Activated CD8-positive, alpha-beta memory T cell treated with anti-CD3 and anti-CD28 coated beads for 4 hours (primary cell): ENCODE results near the gene LRIT2.

ENCODE experiments used
- DNase-seq, 2 donors: peaks; one replicate each; pipeline ENCODE4 v3.0.0-alpha.2; 2020; ENCODE audit warnings: low read depth in 2 of 2

Gene LRIT2, protein sequence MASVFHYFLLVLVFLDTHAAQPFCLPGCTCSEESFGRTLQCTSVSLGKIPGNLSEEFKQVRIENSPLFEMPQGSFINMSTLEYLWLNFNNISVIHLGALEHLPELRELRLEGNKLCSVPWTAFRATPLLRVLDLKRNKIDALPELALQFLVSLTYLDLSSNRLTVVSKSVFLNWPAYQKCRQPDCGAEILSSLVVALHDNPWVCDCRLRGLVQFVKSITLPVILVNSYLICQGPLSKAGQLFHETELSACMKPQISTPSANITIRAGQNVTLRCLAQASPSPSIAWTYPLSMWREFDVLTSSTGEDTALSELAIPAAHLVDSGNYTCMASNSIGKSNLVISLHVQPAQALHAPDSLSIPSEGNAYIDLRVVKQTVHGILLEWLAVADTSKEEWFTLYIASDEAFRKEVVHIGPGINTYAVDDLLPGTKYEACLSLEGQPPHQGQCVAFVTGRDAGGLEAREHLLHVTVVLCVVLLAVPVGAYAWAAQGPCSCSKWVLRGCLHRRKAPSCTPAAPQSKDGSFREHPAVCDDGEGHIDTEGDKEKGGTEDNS

DNA sequence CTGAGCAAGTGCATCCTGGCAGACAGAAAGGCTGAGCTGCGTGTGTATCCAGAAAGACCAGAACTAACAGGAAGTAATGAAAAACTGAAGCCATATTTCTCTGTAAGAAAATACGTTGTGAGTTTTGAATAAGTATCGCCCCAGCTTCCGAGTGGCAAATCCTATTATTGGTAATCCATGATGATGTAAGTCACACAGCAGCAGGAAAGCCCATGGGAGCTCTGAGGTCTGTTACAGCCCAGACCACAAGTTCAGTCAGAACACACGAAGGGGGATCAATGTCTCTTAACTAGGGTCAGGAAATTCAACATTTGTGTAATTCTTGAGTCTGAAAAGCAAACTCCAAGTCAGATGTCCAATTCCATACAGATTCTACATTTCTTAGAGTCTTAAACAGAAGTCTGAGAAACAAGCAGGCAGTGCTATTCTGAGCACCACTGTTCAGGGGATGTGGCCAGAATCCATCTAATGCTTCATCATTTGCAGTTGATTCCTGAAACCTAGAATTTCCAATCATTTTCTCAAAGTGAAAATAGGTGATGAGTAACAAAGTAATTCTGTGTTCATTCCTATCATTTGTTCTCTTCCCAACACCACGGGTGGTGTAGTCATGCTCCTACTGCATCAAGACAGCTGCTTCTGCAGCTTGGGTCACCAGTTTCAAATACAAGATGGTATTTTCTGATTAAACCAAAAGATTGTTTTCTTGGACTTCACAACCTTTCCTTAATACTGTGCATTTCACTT is at the start of gene LRIT2:
TSS of gene LRIT2 (minus strand) at position 118 of the 747 bp plus-strand sequence. CDS start at position 94, 24 bp downstream.
- no peak for DNase-seq

DNA sequence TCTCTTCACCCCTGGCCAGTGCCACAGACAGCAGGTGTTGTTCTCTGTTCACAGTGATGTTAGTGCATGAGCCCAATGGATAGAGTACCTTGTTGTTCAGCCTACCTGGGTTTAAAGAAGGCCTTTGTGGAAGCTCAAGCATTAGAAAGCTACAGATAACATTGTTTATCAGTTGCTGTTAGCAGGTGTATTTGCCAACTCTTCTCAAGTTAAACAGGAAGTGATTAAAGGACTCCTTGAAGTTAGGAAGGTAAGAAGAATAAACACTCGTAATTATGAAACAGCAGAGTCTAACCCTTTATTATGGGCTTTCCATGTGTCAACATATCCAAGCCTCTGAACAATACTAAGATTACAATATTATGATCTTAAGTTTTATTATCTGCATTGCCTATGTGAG is 45.4 kb upstream of the LRIT2 start:
- DNase-seq: no peak

DNA sequence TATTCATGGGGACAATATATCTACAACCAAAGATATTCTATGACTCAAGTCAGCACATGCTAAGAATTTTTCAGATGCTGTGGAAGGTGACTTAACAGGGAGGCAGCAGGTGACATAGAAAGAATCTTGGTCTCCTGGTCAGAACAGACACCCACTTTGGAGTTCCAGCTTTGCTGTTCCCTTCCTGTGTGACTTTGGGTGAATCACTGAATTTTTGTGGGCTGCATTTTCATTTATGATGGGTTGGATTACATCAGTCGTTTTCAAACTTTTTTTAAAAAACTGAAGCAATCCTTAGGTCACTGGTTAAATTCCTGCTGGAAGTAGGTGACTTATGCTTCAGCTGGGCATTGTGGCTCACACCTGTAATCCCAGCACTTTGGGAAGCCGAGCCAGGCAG is 44.4 kb upstream of the LRIT2 start:
- DNase-seq: no peak

DNA sequence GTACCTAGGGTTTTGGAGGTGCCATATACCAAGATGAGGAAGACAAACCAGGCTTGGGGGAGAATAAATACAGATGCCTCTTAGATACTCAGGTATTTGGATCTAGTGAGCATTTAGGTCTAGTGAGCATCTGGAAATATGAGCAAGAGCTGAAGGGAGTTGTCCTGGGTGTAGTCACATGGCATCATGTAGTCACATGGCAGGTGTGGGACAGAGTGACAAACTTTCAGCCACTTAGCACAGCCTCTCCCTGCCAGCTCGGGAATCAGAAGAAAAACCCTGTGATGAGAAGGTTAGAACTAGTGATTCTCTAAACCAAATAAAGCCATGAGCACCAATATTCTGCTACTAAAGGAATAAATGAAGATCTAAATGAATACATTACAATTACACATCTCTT is 43.8 kb upstream of the LRIT2 start:
- no peak for DNase-seq

DNA sequence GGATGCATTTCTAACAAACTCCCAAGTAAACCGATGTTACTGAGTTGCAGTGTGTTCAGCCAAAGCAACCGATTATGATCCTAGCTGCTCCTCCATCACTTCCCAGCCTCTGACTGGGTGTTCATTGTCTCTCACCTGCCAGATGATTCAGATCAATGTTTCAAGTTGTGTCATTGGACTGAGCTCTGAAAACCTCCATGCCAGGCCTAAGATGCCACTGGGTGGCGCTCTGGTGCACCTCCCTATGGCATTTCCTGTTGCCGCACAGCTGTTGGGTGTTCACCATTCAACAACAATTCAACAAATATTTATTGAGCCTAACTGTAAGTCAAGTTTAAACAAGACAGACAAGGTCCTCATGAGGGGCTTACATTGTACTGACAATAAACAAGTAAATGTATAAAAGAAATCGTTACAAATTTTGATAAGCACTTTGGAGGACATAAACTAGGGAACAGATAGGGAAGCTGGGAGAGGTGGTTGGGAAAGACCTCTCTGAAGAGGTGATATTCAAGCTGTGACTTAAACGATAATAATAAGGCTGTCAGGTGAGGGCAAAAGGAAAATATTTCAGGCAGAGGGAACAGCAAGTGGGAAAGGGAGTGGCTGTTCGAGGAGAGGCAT is 42.3 kb upstream of the LRIT2 start:
- peak; percentile 18 to 21 for DNase-seq

DNA sequence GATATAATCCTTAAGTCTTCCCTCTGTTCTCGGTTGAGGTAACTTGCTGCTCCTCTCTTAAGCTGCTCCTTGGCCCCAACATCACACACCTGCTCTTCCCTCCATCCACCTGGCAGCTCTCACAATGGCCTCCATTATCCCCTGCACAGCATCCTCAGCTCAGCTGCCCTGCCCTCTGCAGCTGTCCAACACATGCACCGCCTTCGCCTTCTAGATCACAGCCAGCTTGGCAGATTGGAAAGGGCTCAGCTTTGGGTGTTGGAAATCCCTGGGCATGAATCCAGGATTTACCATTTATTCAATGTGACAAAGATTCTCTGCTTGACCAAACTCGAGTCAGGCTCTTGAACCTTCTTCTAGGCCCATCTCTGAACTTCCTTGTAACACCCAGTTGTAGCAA is 40.1 kb upstream of the LRIT2 start:
- no peak for DNase-seq

DNA sequence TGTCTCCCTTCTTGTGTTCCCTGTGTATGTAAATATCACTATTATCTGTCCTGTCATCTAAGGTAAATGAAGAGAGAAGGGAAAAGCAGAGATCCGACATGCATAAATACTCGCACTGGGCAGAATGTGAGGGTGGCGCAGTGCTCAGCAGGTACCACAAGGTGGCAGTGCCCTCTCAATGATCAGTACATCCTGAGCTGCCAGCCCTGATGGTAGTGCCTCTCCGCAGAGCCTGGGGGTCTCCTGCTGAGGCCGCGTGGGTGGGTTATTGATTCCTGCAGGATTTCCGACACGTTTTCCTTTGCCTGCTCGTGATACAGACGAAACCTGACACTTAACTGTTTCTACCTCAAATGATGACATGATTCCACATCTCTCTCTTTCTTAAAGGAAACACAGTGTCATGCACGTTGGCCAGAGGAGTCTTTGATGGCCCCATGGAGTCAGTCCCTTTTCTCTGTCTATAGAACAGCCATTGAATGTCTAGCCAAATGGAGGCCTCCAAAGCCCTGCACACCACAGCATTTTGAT is 39.3 kb upstream of the LRIT2 start:
- peak; percentile 36 to 43 for DNase-seq

DNA sequence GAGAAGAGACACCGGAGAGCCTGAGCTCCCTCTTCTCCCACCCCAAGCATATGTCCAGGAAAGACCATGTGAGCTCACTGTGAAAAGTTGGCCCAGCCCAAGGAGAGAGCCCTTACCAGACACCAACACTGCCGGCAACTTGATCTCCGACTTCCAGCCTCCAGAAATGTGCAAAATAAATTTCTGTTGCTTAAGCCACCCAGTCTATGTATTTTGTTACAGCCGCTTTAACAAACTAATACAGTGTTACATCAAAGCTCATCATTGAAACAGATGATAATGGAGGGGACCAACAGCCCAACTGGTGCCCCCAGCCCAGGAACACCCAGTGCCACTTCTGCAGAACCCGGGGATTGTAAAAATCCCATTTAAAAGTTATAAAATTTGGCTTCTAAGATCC is 38.4 kb upstream of the LRIT2 start:
- no peak for DNase-seq

DNA sequence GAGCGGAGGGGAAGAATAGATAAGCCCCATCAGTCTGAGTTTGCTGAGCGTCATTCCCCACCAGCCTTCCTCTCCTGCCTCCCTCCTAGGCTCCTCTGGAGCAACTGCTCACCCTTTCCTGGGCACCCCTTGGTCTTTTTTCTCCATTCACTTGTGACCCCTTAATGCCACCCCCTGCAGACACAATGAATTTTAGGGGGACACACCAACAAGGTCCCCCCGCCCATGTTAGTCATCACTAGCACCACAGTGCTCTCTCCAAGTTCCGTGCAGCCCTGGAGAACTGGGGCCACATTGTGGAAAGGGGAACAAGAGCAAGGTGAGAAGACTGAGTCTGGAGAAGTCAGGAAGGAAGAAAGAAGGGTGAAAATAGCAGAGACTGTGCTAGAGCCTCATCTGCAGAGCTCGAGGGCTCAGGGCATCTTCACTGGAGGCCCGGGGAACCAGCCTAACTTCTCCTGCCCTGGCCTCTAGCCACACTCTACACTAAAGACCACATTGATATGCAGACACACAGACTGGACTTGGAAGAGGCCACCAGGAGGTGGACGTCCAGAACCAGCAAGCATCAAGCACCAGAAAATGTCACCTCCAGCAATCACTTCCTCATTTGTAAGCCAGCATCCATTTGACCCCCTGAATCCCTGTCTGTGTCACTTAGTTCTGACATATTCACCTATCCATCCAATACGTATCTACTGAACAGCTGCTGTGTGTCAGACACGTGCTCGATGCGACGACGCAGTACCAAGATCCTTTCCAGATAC is 37.0 kb upstream of the LRIT2 start:
- DNase-seq: no peak

DNA sequence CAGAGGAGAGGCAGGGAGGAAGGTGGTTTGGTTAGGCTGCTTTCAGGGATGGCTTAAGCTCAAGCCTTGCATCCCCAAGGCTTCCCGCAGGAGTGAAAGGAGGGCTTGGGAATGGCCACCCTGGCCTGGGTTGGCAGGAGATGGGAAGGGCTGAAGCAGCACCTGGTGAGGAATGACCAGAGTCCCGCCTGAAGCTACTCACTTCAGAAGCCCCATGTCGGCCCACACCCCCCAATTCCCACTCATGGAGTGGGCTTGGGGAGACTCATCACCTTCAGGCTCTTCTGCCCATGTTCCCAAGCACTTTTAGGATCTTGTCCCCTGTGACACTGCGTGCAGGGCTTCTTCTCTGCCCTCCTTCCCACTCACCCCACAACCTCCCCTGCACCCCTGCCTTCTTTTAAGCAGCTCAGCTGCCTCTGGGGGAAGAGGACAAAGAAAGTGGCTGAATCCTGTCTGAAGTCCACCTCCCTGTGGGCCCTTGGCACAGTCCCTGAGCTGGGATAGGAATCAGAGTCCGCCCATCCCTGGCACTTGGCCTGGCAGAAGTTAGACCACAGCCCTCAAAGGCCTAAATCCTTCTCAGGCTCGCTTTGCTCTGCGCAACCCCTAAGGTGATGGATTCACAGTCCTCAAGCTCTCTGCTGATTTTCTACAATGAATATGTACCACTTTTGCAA is 36.0 kb upstream of the LRIT2 start:
- no peak for DNase-seq

DNA sequence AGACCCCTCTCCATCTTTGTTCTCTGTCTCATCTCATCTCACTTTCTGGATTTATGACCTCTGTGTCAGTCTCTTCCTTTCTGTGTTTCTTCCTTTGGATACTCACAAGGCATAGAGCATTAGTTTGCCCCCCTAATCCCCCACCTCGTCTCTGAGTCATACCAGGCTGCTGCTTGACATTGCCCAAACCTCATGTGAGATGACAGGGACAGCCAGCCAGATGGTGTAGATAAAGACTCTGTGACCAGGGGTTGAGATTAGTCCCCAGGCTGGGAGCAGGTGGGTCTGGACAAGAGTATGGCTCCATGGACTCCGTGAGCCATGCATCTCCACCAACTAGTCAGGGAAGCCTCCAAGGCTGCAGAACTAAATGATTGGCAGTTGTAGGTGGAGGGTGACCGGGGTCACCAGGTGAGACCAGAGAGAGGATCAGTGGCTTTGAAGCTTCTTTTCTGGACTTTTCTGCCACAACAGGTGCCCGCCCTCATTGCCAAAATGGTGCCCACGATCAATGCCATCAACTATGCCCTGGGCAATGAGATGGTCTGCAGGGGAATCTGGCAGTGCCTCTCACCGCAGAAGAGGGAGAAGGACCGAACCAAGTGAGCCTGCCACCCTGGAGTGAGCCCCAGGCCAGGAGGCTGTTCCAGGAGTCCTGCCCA is 32.8 kb upstream of the LRIT2 start:
- no peak for DNase-seq

DNA sequence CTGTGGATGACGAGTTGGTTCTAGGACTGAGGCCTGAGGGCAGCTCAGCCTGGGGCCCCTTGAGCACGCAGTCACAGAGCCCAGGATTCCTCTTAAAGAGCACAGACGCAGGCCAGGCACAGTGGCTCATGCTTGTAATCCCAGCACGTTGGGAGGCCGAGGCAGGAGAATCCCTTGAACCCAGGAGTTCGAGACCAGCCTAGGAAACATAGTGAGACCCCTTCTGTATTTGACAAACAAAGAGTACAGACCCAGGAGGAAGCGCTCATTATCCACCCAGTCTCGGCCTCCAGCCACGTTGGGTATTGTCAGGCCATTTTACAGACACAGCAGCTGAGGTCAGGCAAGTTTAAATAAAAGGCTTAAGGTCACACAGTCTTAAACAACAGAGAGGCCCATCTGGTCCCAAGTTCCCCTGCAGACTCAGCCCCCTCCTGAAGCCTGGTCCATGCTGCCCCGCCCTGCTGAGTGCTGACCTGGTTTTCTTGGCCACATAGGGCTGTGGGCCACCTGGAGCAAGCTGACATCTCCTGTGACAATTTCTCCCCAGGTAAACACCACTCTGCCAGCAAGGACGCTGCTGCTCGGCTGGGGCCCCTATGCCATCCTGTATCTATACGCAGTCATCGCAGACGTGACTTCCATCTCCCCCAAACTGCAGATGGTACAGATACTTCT is 32.1 kb upstream of the LRIT2 start:
- DNase-seq: no peak

DNA sequence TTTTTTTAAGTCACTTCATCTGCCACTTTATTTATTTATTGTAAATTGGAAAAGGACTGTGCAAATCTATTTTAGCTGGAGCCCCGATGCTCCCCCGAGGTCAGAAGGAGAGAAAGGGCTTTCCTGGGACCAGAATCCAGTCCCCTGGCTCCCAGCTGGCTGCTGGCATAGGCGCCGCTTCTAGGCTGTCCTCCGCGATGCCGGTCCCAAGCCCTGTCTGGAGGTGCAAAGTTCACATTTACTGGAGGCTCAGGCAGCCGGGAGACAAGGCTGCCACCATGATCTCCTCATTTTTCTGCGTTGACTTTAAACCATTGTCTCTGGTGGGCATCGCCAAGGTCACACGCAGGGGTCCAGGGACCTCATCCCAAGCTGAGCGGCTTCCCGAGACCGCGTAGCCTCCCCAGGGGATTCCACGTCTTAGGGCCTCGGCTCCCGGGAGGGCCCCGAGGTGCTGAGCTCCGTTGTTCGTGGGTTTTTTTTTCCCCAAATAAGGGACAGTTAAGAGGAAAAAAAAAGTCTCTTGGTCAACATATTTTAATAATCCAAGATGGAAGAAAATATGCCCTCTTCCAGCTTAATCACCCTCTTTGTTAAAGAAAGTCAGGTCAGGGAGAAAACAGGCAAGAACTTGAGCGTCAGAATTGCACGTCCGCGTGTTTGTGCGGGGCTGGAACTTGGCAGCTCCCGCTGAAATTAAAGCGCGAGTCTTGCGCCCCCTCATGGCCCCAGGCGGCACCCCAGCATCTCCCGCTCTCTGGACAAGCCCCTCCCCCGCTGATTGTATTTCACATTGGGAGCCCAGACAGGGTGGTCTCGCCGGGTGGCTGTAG is 31.4 kb upstream of the LRIT2 start:
- DNase-seq: peak in 1 of 2 donors; percentile 2

DNA sequence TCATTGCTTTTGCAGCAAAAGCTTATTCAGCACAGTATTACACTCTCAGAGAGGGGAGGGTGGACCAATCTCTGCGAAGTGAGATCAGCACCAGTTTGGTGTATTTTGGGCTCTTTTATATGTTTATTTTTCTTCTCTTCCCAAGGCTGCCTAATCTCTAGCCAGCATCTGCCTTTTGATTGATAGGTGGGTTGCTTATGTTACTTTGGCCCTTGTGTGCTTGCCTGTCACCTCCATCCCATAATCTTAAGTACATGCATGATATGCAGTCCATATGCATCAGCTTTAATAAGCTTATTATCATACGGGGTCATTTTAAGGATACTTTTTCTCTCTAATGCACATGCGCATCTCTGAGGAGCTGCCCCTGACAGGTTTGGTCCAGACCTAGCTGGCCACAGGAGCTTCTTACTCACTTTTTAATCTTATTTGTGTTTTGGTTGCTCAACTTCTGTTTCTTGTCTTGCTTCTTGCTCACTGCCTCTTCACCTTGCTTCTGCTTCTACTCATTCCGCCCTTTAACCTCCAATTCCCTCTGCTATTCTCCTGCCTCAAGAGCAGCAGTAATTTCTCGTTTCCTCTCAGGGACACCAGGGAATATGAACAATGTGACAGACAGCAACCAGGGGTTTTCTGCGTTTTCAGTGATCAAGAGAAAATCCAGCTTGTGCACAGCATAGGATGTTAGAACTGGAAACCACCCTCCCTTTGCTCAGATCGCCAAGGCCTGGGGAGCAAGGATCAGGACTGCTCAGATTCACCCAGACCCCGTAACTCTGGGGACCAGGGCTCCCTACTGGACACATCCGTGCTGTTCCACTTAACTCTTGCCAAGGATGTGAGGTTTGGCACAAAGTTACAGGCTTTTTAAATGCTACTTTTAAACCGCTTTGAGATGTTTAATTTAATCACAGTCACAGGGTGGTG is 29.5 kb upstream of the LRIT2 start:
- no peak for DNase-seq

DNA sequence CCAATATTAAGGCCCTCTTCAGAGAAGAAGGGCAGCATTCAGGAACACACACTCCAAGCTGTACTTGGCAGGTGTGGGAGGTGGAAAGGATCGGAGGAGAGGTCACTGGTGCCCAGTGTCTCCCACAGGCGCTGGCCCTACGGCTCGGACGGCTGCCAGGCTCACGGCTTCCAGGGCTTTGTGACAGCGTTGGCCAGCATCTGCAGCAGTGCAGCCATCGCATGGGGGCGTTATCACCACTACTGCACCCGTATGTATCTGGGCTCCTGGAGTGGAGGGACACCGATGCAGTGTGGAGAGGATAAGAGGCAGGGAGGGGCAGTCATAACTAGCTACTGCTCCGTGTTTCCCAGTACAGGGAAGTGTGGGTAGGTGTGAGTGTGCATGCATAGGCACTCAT is 23.4 kb upstream of the LRIT2 start:
- DNase-seq: no peak

DNA sequence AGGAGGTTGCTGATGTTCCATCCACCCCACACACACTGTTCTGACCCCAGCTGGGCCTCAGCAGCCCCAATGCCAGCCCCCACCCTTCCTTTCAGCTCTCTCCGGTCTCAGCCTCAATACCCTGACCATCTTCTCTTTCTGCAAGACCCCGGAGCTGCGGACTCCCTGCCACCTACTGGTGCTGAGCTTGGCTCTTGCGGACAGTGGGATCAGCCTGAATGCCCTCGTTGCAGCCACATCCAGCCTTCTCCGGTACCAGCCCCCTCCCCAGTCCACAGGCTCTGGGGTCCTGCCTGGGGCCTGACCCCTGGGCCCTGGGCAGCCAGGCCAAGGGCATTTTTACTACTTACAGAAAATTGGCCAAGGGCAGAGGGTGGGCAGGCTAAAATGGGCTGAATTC is 22.2 kb upstream of the LRIT2 start:
- DNase-seq: no peak

DNA sequence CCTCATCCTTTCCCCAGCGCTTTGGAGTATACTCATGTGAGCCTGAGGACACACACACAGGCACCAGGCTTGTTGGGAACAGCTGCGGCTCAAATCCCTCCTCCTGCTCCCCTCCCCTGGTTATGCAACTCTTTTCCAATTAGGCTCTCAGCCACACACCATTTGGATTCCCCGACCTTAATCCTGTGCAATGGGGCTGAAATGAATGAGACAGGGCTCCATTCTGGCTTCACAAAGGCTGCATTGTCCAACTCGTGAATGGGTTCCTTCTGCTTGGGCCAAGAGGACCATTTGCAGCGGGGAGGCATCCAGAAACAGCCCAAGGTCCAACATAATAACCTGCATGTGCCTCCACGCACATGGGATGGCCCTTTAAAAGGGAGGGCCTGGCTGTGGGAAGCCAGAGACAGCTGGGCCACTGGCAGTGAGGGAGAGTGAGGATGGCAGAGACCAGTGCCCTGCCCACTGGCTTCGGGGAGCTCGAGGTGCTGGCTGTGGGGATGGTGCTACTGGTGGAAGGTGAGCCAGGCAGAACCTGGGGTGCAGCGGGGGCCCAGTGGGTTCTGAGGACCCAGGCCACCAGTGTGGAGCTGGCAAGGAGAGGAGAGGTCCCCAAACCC is 19.4 kb upstream of the LRIT2 start, which contains the start of gene RGR:
TSS of gene RGR (plus strand) at position 403 of the 620 bp plus-strand sequence. CDS start at position 441, 38 bp downstream.
- no peak for DNase-seq
